ENCODE data around the gene GRAP.

Gene GRAP

GRCh38 chr17:19002805-19003542 lies 43.8 kb downstream of the GRAP start:
- DNase-seq (ENCODE audit: low spot score): no peak

DNA sequence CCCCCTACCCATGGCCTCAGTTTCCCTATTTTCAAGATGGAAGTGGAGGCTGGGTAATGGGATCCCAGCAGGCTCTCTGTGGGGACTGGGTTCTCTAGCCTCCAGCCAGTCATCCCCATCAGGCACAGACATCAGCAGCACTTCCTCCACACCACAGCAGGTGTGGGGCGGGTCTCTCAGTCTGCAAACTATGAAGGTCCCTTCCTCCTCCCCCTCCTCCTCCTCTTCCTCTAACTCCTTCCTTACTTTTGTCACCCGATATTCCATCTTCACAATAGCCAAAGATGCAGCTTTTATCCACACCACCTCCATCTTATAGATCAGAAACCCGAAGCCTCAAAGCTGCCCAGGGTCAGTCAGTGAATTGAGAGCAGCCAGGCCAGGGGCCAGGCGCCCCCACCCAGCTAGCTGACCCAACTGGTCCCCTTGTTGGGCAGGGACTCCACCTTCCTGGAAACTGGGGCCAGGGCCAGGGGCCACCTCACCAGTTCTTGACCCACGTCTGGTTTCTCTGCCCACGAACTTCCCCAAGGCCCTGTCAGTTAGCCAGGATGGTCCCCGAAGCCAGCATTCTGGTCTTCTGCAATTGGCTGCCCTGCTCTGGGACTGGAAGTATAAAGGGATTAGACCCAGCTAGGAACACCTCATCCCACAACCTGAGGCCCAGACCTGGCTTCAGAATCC lies 44.7 kb downstream of the GRAP start:
- DNase-seq (ENCODE audit: low spot score): no peak

DNA sequence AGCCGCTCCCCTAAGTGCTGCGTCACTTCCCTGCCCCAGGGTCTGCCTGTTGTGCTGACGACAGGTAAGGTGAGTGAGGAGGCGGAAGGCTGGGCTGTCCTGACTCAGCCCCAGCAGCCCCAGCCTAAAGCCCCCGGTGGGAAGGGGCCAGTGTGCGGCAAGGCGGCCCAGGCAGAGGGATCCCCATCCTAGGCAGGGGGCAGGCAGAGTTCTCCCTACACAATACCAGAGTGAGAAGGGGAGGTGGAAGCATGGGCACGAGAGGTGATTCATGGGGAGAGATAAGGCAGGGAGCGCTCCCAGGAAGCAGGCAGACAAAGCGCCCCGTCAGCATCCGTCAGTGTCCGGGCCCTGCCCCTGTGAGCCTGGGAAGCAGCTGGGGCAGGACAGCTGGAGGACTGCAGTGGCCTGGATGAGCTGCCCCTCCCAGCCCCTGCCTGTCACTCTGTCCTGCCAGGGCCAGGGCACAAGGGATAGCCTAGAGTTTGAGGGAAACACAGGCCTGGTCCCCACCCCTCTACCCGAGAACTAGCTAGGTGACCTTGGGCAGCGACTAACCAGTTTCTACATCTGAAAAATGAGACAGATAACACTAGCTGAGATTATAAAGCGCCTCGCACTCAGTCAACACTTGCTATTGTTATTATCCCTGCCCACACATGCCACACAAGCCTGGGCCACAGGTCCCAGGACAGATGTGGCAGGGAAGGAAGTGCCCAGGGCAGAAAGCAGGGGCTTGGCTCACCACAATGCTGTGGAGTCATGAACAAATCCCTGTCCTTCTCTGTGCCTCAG lies 46.0 kb downstream of the GRAP start:
- no peak for DNase-seq (ENCODE audit: low spot score)

- DNase-seq (ENCODE audit: low spot score): no peak
Measured at GRCh38 chr17:18999911-19000310, 46.8 kb downstream of the GRAP start.

DNA sequence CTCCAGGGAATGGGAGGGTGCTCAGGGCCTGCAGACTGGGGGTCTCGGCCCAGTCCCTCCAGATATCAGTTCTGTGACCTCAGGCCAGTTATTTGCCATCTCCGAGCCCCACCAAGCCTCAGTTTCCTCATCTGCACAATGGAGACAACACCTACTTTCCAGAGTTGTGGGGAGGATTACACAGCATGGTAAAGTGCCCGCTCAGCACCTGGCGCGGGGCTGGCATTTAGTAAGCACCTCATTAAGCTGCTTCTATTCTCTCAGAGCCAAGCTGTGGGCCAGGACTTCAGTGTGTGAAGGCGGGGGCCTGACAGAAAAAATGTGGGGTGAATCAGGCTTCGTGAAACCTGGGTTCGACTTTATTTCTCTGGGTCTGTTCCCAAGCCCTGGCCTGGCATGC lies 47.4 kb downstream of the GRAP start:
- DNase-seq (ENCODE audit: low spot score): no peak

GRCh38 chr17:18997650-18998196 lies 49.0 kb downstream of the GRAP start:
- no peak for DNase-seq (ENCODE audit: low spot score)

- DNase-seq (ENCODE audit: low spot score): no peak
Measured at GRCh38 chr17:18996458-18996857, 50.3 kb downstream of the GRAP start.

- DNase-seq (ENCODE audit: low spot score): no peak
Measured at GRCh38 chr17:18995220-18995619, 51.5 kb downstream of the GRAP start.

DNA sequence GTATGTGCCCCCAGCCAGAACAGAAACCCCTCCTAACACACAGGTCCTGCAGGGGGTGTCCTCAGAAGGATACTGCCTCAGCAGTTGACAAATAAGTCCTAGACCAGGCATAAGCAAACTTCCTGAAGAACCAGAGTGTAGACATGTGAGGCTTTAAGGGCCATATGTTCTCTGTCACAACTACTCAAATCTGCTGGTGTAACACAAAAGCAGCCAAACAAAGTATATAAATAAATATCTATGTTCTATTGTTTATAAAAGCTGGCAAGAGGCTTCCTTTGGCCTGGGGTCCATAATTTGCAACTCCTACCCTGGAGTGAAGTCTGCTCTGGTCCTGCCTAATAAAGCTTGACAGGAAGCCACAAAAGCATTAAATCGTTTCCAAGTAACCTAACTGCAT lies 52.1 kb downstream of the GRAP start:
- no peak for DNase-seq (ENCODE audit: low spot score)

GRCh38 chr17:18993905-18994526 lies 52.7 kb downstream of the GRAP start:
- no peak for DNase-seq (ENCODE audit: low spot score)

- DNase-seq (ENCODE audit: low spot score): no peak
Measured at GRCh38 chr17:18992454-18993130, 54.2 kb downstream of the GRAP start.

DNA sequence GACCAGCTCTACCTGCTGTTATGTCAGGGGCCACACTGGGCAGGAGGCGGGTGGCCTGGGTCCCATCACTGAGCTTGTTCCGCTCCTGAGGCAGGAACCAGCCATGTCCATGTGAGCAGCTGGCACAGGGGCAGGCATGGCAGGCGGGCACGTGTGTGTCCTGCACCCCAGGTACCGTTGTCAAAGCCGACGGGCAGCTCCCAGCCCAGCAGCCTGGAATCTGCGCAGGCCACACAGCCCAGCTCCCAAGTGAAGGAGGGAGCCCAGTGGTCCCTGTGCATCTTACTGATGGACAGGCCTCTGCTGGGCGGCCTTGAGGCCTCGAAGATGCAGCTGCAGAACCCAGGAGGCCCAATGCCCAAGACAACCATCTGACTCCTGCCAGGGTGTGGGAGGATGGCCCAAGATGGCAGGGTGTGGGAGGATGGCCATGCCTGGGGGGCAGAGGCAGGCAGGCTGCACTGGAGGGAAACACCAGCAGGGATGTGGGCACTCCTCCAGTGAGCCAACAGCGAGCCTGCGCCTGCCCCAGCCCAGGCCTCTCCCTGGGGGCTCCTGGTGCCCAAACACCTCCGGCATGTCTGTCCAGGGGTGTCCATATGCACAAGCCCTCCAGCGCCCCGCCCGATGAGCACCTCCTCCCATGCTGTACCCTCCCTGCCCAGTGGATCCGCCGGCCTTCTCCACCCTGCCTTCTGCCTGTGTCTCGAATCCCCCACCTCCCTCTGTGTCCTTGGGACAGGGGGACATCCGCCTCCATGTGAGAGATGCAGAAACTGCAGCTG lies 55.0 kb downstream of the GRAP start:
- DNase-seq (ENCODE audit: low spot score): no peak

DNA sequence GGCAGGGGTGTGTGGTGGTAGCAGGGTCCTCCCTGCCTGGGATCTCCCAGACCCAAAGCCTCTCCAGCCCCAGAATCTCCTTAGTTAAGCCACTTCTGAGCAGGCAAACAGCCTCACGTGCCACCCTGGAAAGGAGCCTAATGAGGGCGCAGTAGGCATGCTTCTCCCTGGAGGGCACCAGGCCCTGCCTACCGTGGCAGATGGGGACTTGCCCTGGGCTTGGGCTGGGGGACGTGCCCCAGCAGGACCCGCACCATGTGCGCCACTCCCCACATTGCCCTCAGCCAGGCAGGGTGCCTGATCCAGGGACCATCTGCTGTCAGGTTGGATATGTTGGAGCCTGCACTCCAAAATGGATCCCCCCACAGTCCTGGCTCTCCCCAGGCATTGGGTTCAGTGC lies 56.4 kb downstream of the GRAP start:
- DNase-seq (ENCODE audit: low spot score): no peak

- DNase-seq (ENCODE audit: low spot score): no peak
Measured at GRCh38 chr17:18988546-18989173, 58.1 kb downstream of the GRAP start.

GRCh38 chr17:18987862-18988545 lies 58.8 kb downstream of the GRAP start:
- no peak for DNase-seq (ENCODE audit: low spot score)

GRCh38 chr17:18987230-18987610 lies 59.5 kb downstream of the GRAP start:
- no peak for DNase-seq (ENCODE audit: low spot score)

DNA sequence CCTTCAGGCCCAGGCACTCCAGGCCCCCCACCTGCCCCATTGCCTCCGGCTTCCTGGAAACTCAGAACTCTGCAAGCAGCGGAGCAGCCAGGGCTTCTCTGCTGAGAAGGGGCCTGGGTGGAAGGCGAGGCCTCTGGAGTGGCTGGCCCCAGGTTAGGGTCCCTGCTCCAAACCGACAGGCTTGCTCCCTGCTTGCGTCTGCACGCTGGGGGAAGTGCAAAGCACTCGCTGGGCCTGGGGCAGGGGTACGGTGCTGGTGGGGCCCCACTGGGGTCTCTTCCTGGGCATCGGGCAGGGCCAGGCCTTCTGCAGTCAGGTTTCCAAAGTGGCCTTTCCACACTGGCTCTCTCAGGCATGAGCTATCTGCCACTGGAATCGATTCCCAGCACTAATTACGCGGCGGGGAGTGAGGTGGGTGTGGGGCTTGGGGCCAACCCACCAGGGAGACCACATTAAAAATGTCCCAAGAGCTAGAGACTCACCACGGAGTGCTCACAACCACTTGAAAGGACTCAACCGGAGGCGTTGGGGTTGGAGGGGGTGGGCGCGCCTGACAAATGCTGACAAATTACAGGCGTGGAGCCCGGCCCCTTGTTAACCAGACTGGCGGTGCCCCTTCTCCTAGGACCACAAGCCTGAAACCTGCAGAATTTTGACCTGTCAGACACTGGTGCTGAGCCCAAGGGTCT lies 60.1 kb downstream of the GRAP start:
- DNase-seq (ENCODE audit: low spot score): no peak

GRCh38 chr17:18985475-18985874 lies 61.3 kb downstream of the GRAP start:
- no peak for DNase-seq (ENCODE audit: low spot score)

Measured in LoVo (cell line).